Endometrial microvascular endothelial cells (primary cell): ENCODE data around the gene SGF29. TPM values are rescaled to one million over a fixed set of nuclear protein-coding genes. Genes with fewer than 3 reads are reported as not detected.
"Not testable (repeated sequence)": the region's sequence is repeated elsewhere in the genome, so short reads cannot be mapped to it uniquely, and the experiment has no call there.

ENCODE experiments used
- in situ Hi-C: cut with HindIII; loops from 2 replicates; pipeline ENCODE4 v1.10.0; 2017; ENCODE audit warnings: low sequenced_read_pairs, low pct_unique_long_range_greater_than_20kb; ENCODE audit errors: inconsistent ontology term
- total RNA-seq: library from RNA; depleted of rRNA; stranded (reverse); fragments of >200 nt; gene quantifications from one replicate; pipeline ENCODE4 v1.2.3, GENCODE V29; 2015; ENCODE audit errors: inconsistent ontology term

SGF29 gene
- total RNA-seq, 1 donor from 2014 or later = 6.8 TPM

DNA sequence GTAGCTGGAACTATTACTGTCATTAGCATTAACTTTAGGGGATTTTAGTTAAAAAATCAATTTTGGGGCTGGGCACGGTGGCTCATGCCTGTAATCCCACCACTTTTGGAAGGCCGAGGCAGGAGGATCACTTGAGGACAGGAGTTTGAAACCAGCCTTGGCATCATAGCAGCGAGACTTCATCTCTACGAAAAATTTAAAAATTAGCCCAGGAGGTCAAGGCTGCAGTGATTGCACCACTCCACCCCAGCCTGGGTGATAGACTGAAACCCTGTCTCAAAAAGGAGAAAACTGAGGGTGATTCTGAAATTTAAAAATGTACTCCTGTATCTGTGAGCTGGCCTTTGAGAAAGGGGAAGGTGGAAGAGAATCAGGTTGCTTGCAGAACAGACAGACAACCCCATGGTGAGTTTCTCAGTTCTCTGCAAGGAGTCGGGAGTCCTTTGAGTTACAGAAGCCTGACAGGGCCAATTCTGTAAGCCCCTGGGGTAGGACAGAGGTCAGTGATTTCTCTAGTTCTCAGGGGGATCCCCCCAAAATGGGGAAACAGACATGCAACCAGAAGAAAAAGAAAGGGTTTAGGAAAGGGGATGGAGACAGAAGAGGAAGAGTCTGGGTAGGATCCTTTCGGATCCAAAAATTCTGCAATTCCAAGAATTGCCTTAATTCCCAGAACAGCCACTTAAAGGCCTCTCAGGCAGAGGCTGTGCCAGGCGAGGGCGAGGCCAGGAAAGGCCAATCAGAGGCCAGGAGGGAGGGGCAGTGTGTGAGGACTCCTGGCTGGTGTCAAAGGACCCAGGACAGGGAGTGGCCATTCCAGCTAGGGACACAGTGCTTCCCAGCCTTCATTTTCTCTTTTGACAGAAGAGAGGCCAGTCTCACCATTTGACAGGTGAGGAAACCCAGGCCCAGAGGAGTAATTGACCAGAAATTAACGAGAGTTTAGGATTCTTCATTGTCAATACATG, 21.7 kb upstream of the SGF29 start:
- in situ Hi-C loops = no loop called here

DNA sequence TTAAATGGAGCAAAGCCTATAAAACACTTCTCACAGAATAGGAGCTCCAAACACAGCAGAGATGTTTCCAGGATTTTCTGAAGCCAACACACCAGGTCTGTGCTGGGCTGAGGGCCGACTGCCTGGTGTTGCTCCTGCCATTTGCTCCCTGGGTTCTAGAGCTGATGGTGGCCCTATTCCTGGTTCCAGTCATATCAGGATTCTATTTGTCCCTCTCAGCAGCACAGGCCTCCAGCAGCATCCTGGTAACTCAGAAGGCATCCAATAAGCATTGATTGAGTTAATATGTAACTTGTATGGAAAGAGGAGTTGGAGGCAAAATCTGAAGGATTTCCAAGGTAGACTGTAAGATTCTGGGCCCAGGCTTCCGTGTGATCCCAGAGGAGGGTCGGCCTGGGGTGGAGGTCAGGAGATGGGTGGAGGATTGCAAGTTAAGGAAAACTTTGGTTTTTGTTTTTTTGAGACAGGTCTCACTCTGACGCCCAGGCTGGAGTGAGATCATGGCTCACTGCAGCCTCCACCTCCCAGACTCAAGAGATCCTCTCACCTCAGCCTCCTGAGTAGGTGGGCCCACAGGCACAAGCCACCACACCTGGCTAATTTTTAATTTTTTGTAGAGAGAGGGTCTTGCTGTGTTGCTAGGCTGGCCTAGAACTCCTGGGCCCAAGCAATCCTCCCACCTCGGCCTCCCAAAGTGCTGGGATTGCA, 20.6 kb upstream of the SGF29 start:
- in situ Hi-C loops = no loop called here

DNA sequence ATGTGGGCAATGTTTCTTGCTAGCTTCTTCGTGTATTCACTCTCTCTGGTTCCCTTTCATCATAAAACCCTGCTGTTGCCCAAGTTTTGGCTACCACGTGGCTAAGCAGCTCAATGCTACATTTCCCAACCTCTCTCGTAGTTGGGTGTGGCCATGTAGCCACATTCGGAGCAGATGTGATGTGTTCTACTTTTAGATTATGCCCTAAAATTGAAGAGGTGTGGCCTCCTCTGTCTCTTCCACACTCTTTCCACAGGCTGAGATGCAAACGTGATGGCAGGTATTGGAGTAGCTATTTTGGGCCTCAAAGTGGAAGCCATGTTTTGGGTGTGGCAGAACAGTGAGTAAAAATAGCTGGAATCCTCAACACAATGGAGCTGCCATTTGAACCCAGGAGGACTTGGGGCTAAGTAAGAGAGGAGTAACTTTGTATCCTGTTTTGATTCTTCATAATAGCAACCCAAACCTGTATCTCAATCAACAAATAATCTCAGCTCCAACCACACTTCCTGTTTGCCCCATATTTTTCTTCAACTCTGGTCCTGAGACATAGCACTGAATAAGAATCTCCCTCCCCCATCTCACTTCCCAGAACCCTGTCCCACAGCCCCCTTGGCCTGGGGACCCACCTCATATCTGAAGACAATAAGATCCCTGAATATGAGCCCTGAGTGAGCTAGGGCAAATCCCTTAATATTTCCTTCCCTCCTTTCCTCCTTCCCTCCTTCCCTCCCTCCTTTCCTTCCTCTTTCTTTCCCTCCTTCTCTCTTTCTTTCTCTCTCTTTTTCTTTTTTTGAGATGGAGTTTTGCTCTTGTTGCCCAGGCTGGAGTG, 19.0 kb upstream of the SGF29 start:
- in situ Hi-C loops = no loop called here

DNA sequence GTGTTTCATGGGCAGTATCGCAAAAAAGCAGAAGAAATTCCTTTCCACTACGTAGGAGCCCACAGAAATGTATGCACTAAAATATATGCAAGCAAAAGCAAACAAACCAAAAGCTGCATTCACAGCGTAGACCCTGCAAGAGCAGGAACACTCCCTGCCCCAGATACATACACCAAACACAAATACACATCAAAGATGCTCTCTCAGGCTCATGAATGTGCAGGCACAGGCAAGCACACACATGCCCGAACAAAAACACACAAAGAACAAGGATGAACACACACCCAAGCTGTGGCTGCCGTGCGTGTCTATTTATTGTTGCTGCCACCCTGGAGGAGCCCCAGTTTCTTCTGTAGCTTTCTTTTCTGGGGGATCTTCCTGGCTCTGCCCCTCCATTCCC, 16.6 kb upstream of the SGF29 start:
- in situ Hi-C loops = no loop called here

DNA sequence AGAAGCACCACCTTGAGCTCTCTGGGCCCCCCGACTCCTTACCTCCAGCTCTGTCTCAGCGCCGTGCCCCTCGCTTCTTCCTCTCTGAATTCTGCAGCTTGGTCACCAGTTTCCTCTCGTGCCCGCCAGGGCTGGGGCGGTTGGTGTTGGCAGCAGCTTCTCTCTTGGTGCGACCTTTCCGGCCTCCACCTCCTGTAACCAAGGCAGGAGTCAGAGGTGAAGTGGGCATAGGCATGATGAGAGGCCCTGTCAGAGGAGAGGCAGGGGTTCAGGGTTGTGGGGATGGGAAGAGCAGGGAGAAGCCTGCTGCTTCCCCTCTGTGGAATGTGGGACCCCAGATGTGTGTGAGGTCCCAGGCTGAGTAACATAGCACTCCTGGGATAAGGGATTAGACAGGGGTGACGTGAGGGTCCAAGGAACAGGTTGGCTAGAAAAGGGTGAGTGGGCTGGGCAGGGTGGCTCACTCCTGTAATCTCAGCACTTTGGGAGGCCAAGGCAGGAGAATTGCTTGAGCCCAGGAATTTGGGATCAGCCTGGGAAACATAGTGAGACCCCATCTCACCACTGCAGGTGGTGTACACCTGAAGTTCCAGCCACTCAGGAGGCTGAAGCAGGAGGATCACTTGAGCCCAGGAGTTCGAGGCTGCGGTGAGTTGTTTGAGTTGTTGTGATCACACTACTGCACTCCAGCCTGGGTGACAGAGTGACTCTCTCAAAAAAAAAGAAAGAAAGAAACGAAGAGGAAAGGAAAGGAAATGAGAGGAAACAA, 15.6 kb upstream of the SGF29 start:
- in situ Hi-C loops = no loop called here

DNA sequence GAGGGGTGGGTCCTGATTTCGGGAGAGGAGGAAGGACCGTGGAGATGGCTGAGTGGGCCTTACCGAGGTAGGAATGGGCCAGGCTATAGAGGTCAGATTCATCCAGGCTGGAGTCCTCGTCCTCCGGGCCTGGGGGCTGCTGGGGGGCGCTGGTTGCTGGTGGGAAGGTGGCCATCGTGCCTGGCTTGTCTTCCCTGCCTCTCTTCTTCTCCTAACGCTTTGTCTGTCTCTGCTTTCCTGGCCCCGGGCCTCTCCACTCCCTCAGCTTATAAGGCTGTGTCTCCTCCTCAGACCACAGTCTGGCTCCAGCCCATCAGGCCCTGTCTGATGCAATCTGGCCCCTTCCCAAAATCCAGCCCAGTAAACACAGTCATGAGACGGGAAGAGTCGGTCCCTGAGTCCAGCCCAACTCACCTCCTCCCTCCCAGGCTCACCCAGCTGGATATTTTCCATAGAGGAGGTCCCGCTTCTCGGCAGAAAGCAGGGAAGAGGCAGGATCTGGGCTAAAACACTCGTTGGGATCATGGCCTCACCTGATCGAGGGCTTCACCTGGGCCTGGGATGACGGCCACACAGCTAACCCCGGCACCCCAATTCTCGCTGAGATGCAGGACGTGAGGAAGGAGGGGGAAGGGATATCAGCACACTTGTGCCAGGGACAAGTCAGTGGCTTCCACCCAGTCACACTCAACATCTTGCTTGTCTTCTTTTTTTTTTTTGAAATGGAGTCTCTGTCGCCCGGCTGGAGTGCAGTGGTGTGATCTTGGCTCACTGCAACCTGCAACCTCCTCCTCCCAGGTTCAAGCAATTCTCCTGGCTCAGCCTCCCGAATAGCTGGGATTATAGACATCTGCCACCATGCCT, 14.8 kb upstream of the SGF29 start, which contains the start of gene NUPR1:
Gene NUPR1, minus strand, starts transcription at position 242 of the 864 bp plus-strand sequence. Its CDS starts 67 bp downstream, at position 175.
- in situ Hi-C loops = no loop called here

DNA sequence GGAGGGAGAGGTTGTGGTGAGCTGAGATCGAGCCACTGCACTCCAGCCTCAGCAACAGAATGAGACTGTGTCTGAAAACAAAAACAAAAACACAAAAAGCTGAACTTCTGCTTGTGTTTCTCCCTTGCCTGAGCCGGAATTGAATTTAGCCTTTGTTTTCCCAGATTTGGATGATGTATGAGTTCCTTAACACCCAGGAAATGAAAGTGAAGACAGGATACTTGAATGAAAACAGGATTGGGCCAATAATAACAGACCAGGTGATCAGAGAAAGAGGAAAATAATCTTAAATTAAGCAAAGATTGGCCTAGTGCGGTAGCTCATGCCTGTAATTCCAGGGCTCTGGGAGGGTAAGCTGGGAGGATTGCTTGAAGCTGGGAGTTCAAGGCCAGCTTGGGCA, 13.4 kb upstream of the SGF29 start:
- in situ Hi-C loops = no loop called here

DNA sequence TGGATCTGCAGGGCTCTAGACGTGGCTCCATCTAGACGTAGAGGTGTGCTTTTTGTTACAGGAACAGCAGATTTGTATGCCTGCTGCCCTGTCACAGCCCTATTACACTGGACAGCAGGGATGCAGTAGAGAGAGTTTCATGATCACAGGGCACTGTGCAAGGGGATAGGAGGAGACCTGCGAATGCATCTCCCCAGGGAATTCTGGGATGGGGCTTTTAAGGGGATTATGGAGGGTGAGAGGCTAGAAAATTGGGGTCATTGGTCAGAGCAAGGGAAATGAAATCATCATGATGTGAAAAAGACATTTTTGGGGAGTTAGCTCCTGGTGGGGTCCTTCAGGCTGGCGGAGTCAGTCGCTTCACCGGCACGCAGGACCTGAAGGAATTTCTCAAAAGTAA, 11.1 kb upstream of the SGF29 start:
- in situ Hi-C loops = no loop called here

DNA sequence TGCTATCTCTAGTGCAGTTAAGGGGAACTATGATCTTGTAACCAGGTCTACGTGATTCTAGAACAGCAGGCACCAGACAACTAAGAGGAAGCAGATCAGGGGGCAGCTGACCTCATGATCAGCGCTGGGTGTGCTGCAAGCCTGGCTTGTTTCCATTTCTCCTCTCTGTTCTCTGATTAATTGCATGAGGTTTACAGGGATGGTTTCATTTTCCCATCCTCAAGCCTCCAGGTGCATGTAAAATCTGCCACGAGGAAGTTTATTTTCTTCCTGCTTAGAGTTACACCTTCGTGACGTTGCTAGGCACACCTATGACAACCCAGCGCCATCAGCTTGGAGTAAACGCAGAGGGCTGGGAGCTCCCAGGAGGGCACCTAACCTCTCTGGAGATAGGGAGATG, 10.6 kb upstream of the SGF29 start:
- in situ Hi-C loops = no loop called here

DNA sequence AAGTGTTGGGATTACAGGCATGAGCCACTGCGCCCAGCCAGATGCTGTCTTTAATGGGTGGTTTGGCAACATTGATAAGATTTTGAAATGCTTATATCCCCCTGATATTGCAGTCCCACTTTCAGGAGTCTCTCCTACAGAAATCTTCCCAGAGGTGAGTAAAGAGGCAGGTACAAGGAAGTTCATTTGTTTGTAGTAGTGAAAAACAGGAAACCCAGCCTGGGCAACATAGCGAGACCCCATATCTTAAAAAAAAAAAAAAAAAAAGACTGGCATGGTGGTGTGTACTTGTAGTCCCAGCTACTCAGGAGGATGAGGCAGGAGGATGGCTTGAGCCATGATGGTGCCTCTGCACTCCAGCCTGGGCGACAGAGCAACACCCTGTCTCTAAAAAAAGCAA, 8.7 kb upstream of the SGF29 start:
- in situ Hi-C loops = no loop called here

DNA sequence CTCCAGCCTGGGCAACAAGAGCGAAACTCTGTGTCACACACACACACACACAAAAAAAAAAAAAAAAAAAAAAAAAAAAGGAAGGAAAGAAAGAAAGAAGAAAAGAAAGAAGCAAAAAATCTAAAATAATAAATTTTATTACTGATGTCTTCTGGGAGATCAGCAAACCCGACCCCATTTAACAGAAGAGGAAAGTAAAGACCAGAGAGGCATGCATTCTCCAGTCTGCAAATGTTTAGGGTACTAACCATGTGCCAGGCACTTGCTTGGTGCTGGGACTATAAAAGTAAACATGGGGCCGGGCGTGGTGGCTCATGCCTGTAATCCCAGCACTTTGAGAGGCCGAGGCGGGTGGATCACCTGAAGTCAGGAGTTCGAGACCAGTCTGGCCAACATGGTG, 7.8 kb upstream of the SGF29 start:
- in situ Hi-C loops = not testable (repeated sequence)

DNA sequence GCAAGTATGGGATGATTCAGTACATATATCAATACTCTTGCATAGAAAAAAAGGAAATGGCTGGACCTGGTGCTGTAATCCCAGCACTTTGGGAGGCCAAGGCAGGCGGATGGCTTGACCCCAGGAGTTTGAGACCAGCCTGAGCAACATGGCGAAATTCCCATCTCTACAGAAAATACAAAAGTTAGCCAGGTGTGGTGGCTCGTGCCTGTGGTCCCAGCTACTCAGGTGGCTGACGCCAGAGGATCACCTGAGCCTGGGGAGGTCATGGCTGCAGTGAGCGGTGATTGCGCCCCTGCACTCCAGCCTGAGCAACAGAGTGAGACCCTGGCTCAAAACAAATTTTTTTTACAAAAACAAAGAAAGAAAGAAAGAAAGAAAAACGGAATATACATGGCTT, 7.1 kb upstream of the SGF29 start:
- in situ Hi-C loops = no loop called here

DNA sequence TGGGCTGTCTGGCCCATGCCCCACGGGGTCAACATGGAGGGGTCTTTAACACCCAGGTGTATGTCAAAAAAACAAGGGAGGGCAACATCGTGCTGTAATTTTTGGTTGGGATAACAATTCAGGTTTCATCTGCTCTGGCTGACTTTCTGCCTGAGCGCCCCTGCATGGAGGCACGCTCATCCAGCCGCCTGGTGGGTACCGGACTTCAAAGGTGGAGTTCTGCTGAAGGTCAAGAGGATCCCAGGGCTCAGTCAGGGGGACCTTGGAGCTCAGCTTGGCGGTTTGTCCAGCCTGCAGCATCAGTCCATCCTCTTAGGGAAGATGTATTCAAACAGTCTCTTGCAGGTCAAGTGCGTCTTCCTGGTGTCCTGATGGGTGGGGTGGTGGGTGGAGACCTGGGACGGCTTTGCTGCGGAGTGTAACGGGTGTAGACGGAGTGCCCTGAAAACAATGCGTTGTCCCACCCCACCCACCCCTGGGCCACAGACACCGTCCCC, 5.4 kb upstream of the SGF29 start:
- in situ Hi-C loops = no loop called here

DNA sequence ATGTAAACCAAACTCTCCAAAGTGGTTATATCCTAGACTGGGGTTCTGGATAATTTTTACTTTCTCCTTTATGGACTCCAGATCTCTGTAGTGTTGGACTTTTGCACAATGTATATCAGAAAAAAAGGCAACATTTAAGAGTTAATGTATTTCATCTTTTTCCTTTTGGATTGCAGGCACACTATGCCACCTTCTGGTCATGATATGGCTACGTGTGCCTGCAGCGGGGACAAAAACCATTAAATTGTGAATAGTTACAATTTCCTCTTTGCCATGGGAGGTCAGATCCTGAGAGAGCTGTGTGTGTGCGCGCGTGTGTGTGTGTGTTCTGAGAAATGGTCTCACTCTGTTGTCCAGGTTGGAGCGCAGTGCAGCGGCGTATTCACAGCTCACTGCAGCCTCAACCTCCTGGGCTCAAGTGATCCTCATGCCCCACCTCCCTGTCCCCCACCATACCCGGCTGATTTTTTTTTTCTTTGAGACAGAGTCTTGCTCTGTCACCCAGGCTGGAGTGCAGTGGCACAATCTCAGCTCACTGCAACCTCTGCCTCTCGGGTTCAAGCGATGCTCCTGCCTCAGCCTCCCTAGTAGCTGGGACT, 4.3 kb upstream of the SGF29 start:
- in situ Hi-C loops = no loop called here

DNA sequence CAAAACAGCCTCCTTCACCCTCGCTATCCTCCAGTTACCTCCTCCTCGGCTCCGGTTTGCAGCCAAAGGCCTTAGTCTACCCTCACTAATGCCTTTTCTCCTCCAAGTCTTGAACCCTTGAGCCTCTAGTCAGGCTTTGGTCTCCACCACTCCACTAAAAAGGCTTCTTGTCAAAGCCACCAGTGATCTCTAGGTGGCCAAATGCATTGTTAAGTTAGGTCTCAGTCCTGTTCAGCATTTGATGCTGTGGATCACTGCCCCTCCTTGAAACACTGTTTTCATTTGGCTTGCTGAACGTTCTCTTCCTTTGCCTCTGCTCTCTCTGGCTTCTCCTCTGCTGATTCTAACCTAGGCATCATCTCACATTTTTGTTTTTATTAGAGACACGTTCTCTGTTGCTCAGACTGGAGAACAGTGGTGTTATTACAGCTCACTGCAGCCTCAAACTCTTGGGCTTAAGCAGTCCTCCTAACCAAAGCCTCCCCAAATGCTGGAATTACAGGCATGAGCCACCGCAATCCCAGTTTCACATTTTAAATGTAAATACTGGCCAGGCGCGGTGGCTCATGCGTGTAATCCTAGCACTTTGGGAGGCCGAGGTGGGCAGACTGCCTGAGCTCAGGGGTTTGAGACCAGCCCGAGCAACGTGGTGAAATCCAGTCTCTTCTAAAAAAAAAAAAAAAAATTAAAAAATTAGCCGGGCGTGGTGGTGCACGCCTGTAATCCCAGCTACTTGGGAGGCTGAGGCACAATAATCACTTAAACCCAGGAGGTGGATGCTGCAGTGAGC, 1.1 kb downstream of the SGF29 start:
- in situ Hi-C loops = no loop called here

DNA sequence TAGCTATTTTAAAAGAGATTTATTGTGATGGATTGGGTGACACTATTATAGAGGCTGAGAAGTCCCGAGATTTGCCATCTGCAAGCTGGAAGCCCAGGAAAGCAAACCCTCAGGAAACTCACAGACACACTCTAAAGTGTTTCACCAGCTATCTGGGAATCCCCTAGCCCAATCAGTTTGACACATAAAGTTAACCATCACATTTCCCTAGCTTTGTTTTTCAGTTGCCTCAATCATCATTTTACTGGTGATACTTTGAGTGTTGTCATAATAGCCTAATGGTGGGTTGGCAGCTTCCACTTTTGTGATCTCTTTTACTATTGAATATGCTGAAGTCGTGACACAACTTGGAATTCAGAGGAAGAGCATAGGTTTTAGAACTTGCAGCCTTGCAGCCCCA, 1.8 kb downstream of the SGF29 start:
- in situ Hi-C loops = no loop called here
